ENCODE data around the gene RBMXL3. TPM values are rescaled to one million over a fixed set of nuclear protein-coding genes. Genes with fewer than 3 reads are reported as not detected.

The RBMXL3 gene
- polyA plus RNA-seq (2012; rRNA removed) = not detected in 2 replicates
- not detected in 2 replicates for polyA plus RNA-seq (2012; cell fraction: cytosol; rRNA removed)
- not detected in 2 replicates for polyA plus RNA-seq (2012; cell fraction: nucleus; rRNA removed)

DNA sequence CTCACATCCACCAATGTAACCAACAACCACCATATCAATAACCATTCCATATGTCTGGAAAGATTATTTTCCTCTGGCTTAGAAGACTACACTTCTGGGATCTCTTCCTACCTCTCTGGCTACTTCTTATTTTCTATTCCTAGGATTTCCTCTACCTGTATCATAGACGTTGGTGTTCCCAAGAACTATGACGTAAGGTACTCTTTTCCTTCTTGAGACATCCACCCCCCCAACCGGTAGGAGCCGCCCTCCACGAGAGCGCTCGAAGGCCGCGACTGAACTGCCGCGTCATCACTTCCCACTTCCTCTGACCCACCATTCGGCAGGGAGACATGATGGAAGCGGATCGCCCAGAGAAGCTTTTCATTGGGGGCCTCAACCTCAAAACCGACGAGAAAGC, at the start of gene RBMXL3:
RBMXL3 (plus strand) TSS at position 301 of the 400 bp plus-strand sequence; CDS start at position 333, 32 bp downstream.
- Histone ChIP-seq H3K9me2 (no peaks in the 10 kb centered on the region), H2AFZ (ENCODE audit: low read depth) (no peak within 1 kb of the TSS), H3K9me3 (no peaks in the 10 kb centered on the region), H3F3A (replicated peaks; ENCODE audit: insufficient read depth) (no peaks in the 10 kb centered on the region), H3K27ac (ENCODE audit: low read depth in 2 of 2, low read length in 1 of 2) (no peak within 1 kb of the TSS), H3K9ac (no peak within 1 kb of the TSS), H3K4me2 (no peak within 1 kb of the TSS), H3K4me3 (ENCODE audit: low read depth in 2 of 2, low read length in 1 of 2) (no peak within 1 kb of the TSS), H3K36me3 (replicated peaks in 1 of 2; ENCODE audit: control insufficient read depth in 1 of 2, insufficient read depth in 2 of 2, low read length in 1 of 2) (no peaks in the 10 kb centered on the region), H3K4me1 (ENCODE audit: control insufficient read depth in 1 of 2, insufficient read depth in 2 of 2, low read depth in 1 of 2, low read length in 1 of 2) (no peaks in the 10 kb centered on the region), H3K79me2 (ENCODE audit: insufficient read depth) (no peaks in the 10 kb centered on the region), H4K20me1 (ENCODE audit: insufficient read depth) (no peaks in the 10 kb centered on the region), H3K27me3 (ENCODE audit: insufficient read depth) (no peaks in the 10 kb centered on the region)
- ChIA-PET POLR2A (no interaction called here), CTCF (no interaction called here)
- DNase-seq = no peak
- 75% methylated on average over 16 of the region's 16 CpGs for WGBS (ENCODE audit: low lambda C conversion rate)
- TF ChIP-seq FOSL2 (IDR thresholded peaks at IDR 0.05; ENCODE audit: borderline replicate concordance, low read depth) (no peak), RAD21 (IDR thresholded peaks at IDR 0.05; ENCODE audit: low read length) (no peak), EP300 (IDR thresholded peaks at IDR 0.05; ENCODE audit: borderline replicate concordance in 1 of 2, low read depth in 1 of 2, low read length in 1 of 2) (no peak), TEAD4 (IDR thresholded peaks at IDR 0.05; ENCODE audit: borderline replicate concordance, insufficient read depth) (no peak), ELF1 (IDR thresholded peaks at IDR 0.05) (no peak), RCOR1 (IDR thresholded peaks at IDR 0.05; ENCODE audit: low read length) (no peak), MXI1 (IDR thresholded peaks at IDR 0.05; ENCODE audit: low read depth, low read length) (no peak), POLR2AphosphoS5 (IDR thresholded peaks at IDR 0.05; ENCODE audit: low read depth, low read length) (no peak), SIN3A (IDR thresholded peaks at IDR 0.05; ENCODE audit: borderline replicate concordance, low read depth, low read length) (no peak), FOXJ3 (CRISPR knock-in tag; IDR thresholded peaks at IDR 0.05) (no peak), FOXM1 (IDR thresholded peaks at IDR 0.05; ENCODE audit: low read depth) (no peak), TAF1 (IDR thresholded peaks at IDR 0.05; ENCODE audit: borderline replicate concordance, low read depth, low read length) (no peak), GATA2 (CRISPR knock-in tag; IDR thresholded peaks at IDR 0.05) (no peak), SMC3 (IDR thresholded peaks at IDR 0.05; ENCODE audit: low read depth, low read length) (no peak), RFX5 (IDR thresholded peaks at IDR 0.05; ENCODE audit: low read length) (no peak)
- TF ChIP-seq, protein P1, sequence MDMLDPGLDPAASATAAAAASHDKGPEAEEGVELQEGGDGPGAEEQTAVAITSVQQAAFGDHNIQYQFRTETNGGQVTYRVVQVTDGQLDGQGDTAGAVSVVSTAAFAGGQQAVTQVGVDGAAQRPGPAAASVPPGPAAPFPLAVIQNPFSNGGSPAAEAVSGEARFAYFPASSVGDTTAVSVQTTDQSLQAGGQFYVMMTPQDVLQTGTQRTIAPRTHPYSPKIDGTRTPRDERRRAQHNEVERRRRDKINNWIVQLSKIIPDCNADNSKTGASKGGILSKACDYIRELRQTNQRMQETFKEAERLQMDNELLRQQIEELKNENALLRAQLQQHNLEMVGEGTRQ (IDR thresholded peaks at IDR 0.05; ENCODE audit: borderline replicate concordance, low read depth, low read length) = no peak
- TF ChIP-seq, protein P2, sequence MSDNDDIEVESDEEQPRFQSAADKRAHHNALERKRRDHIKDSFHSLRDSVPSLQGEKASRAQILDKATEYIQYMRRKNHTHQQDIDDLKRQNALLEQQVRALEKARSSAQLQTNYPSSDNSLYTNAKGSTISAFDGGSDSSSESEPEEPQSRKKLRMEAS (IDR thresholded peaks at IDR 0.05; ENCODE audit: low read depth) = no peak
- TF ChIP-seq, protein P3, sequence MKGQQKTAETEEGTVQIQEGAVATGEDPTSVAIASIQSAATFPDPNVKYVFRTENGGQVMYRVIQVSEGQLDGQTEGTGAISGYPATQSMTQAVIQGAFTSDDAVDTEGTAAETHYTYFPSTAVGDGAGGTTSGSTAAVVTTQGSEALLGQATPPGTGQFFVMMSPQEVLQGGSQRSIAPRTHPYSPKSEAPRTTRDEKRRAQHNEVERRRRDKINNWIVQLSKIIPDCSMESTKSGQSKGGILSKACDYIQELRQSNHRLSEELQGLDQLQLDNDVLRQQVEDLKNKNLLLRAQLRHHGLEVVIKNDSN (IDR thresholded peaks at IDR 0.05; ENCODE audit: borderline replicate concordance, low read depth) = no peak
- TF ChIP-seq, protein P4, sequence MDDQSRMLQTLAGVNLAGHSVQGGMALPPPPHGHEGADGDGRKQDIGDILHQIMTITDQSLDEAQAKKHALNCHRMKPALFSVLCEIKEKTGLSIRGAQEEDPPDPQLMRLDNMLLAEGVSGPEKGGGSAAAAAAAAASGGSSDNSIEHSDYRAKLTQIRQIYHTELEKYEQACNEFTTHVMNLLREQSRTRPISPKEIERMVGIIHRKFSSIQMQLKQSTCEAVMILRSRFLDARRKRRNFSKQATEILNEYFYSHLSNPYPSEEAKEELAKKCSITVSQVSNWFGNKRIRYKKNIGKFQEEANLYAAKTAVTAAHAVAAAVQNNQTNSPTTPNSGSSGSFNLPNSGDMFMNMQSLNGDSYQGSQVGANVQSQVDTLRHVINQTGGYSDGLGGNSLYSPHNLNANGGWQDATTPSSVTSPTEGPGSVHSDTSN (IDR thresholded peaks at IDR 0.05) = no peak
- TF ChIP-seq, protein P5, sequence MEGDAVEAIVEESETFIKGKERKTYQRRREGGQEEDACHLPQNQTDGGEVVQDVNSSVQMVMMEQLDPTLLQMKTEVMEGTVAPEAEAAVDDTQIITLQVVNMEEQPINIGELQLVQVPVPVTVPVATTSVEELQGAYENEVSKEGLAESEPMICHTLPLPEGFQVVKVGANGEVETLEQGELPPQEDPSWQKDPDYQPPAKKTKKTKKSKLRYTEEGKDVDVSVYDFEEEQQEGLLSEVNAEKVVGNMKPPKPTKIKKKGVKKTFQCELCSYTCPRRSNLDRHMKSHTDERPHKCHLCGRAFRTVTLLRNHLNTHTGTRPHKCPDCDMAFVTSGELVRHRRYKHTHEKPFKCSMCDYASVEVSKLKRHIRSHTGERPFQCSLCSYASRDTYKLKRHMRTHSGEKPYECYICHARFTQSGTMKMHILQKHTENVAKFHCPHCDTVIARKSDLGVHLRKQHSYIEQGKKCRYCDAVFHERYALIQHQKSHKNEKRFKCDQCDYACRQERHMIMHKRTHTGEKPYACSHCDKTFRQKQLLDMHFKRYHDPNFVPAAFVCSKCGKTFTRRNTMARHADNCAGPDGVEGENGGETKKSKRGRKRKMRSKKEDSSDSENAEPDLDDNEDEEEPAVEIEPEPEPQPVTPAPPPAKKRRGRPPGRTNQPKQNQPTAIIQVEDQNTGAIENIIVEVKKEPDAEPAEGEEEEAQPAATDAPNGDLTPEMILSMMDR (IDR thresholded peaks at IDR 0.05) = no peak

Measured in SK-N-SH (cell line).